NCI-H2196 treated with DMSO at 0.1 percent for 48 hours (cell line): ENCODE measurements around the gene KDM4F.

Source experiments
- DNase-seq: peaks from one replicate; lab custom pipeline; 2025; ENCODE audit not compliant: unreplicated experiment; lab: John Stamatoyannopoulos, UW

The KDM4F gene

GRCh38 chr11:95059046-95059445, 9.8 kb downstream of the KDM4F start:
- DNase-seq, result no peak

- DNase-seq, result no peak
These were observed 16.1 kb downstream of the KDM4F start for GRCh38 chr11:95065336-95065735.

- DNase-seq, result peak; percentile 41
These were observed 17.5 kb downstream of the KDM4F start, which contains the start of gene SRSF8 for GRCh38 chr11:95066716-95067038. Gene SRSF8 (plus strand): TSS chr11:95066919. CDS start chr11:95067227, 308 bp downstream.

- DNase-seq, result peak; percentile 41
These were observed 18.0 kb downstream of the KDM4F start for GRCh38 chr11:95067039-95067840.

- no peak for DNase-seq
These were observed 18.6 kb downstream of the KDM4F start for GRCh38 chr11:95067841-95068219.

- peak; percentile 88 for DNase-seq
These were observed 19.3 kb downstream of the KDM4F start for GRCh38 chr11:95068549-95068948.

- no peak for DNase-seq
These were observed 21.2 kb downstream of the KDM4F start for GRCh38 chr11:95070471-95070870.

GRCh38 chr11:95072948-95073347, 23.7 kb downstream of the KDM4F start:
- DNase-seq, result no peak

GRCh38 chr11:95074792-95075563, 25.8 kb downstream of the KDM4F start:
- no peak for DNase-seq

- DNase-seq, result peak; percentile 29
These were observed 27.2 kb downstream of the KDM4F start for GRCh38 chr11:95076416-95076815.

- DNase-seq, result no peak
These were observed 27.8 kb downstream of the KDM4F start for GRCh38 chr11:95076981-95077380.

- DNase-seq, result no peak
These were observed 29.3 kb downstream of the KDM4F start for GRCh38 chr11:95078526-95078925.

GRCh38 chr11:95081010-95081409, 31.8 kb downstream of the KDM4F start:
- DNase-seq, result no peak

GRCh38 chr11:95081412-95081811, 32.2 kb downstream of the KDM4F start:
- no peak for DNase-seq

GRCh38 chr11:95082576-95083001, 33.4 kb downstream of the KDM4F start:
- no peak for DNase-seq

GRCh38 chr11:95084509-95084908, 35.3 kb downstream of the KDM4F start:
- no peak for DNase-seq

GRCh38 chr11:95085117-95085816, 36.0 kb downstream of the KDM4F start:
- no peak for DNase-seq

GRCh38 chr11:95086151-95086550, 36.9 kb downstream of the KDM4F start:
- DNase-seq, result no peak

GRCh38 chr11:95086836-95087570, 37.8 kb downstream of the KDM4F start:
- DNase-seq, result no peak

GRCh38 chr11:95088946-95089619, 39.9 kb downstream of the KDM4F start:
- no peak for DNase-seq
